Measurements from ENCODE around the gene CRYBG1.

The CRYBG1 gene

DNA sequence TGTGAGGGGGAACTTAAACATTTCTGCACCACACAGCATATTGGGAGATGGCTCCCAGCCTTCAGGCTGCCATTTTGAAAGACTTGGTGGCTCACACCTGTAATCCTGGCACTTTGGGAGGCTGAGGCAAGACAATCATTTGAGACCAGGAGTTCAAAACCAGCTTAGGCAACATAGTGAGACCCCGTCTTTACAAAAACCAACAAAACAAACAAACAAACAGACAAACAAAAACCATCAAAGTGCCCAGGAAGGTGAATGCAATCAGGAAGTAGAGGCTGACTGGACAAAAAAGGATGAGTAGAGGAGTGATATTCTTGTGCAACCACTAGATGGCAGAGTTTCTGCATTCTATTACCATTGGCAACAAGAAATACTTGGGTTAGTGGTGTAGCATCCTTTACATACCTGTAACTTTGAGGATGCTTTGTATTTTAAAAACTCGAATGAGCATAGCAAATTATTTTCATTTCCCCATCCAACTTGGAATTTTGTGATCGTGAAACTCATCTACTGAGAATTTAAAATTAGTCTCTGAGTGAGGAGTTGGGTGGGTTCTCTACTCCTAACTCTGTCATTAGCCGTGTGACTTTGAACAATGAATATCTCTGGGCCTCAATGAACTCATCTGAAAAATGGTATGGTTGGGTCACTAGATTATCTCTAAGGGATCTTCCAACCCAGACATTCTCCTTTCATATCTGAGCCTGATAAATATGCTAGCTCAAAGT is 84.4 kb downstream of the CRYBG1 start:
- H3K23ac ChIP-seq (ENCODE audit: low read depth, low read length, poor library complexity), result no peak overlapping the region
- H3K9ac ChIP-seq (ENCODE audit: low read depth, low read length, poor library complexity), result no peak overlapping the region
- H2BK12ac ChIP-seq (ENCODE audit: low read length), result no peak overlapping the region
- H3K9me3 ChIP-seq (replicated peaks in 1 of 2; ENCODE audit: control insufficient read depth in 2 of 2, insufficient read depth in 1 of 2, low read depth in 1 of 2, low read length in 2 of 2), result no peaks in the 10 kb centered on the region
- no peak overlapping the region for H2BK5ac ChIP-seq (ENCODE audit: low read length)
- no peak overlapping the region for H2AK5ac ChIP-seq (ENCODE audit: low read depth, low read length)
- no peak overlapping the region for H2BK120ac ChIP-seq (ENCODE audit: low read depth, low read length)
- H3K18ac ChIP-seq (ENCODE audit: low read length), result no peak overlapping the region
- no peak overlapping the region for H2AFZ ChIP-seq (ENCODE audit: low read length)
- H3K36me3 ChIP-seq (replicated peaks in 1 of 2; ENCODE audit: control insufficient read depth in 2 of 2, insufficient read depth in 2 of 2, low read length in 2 of 2), result no peaks in the 10 kb centered on the region
- H4K8ac ChIP-seq (ENCODE audit: low read depth, low read length), result no peak overlapping the region
- no peaks in the 10 kb centered on the region for H3K79me1 ChIP-seq (ENCODE audit: low read depth, low read length)
- peaks cover 0 to 20% (median 0%) of the 10 kb centered on the region in 3 experiments for H3K27me3 ChIP-seq (ENCODE audit: control insufficient read depth in 3 of 3, insufficient read depth in 3 of 3, low read depth in 1 of 3, low read length in 3 of 3)
- H3K14ac ChIP-seq (ENCODE audit: low read length), result no peak overlapping the region
- no peak overlapping the region for H3K4ac ChIP-seq (ENCODE audit: low read length)
- H2BK15ac ChIP-seq (ENCODE audit: low read length), result no peak overlapping the region
- no peak overlapping the region for H3K4me2 ChIP-seq (ENCODE audit: insufficient read depth, low read length, poor library complexity, severe bottlenecking)
- no CpG with 5 or more reads among the region's 4 CpGs for WGBS, 2 donors (ENCODE audit: extremely low coverage in 2 of 2, insufficient read length in 2 of 2, insufficient replicate concordance in 1 of 2)
- no peak overlapping the region for H3K4me3 ChIP-seq (ENCODE audit: low read length in 2 of 2)
- H3K27ac ChIP-seq (replicated peaks; ENCODE audit: low read length), result no peak overlapping the region
- peak; percentile 47 for DNase-seq (ENCODE audit: low spot score)
- H4K91ac ChIP-seq (ENCODE audit: low read depth, low read length, poor library complexity), result no peak overlapping the region
- H3K4me1 ChIP-seq (ENCODE audit: control insufficient read depth in 2 of 2, insufficient read depth in 1 of 2, low read depth in 1 of 2, low read length in 2 of 2), result peaks cover 0 to 3% of the 10 kb centered on the region in 2 donors

DNA sequence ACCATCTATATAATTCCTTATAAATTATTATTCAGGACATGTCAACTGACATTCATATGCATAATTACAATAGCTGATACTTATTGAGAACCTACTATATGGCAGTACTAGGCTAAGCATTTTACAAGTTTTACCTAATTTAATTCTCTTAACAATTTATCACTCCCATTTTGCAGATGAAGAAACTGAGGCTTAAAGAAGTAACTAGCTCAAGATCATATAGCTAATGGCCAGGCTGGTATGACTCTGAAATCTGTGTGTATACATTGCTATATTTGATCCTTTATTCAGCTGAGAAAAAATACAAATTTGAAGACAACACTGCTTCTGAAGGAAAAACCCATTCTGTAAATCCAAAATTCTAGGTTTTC is 85.0 kb downstream of the CRYBG1 start:
- H4K91ac ChIP-seq (ENCODE audit: low read depth, low read length, poor library complexity), result no peak overlapping the region
- H3K18ac ChIP-seq (ENCODE audit: low read length), result no peak overlapping the region
- peaks cover 0 to 3% of the 10 kb centered on the region in 2 donors for H3K4me1 ChIP-seq (ENCODE audit: control insufficient read depth in 2 of 2, insufficient read depth in 1 of 2, low read depth in 1 of 2, low read length in 2 of 2)
- H3K27ac ChIP-seq (replicated peaks; ENCODE audit: low read length), result no peak overlapping the region
- no peak overlapping the region for H3K4ac ChIP-seq (ENCODE audit: low read length)
- no peak overlapping the region for H3K23ac ChIP-seq (ENCODE audit: low read depth, low read length, poor library complexity)
- no peak for DNase-seq (ENCODE audit: low spot score)
- no peaks in the 10 kb centered on the region for H3K79me1 ChIP-seq (ENCODE audit: low read depth, low read length)
- H4K8ac ChIP-seq (ENCODE audit: low read depth, low read length), result no peak overlapping the region
- H3K27me3 ChIP-seq (ENCODE audit: control insufficient read depth in 3 of 3, insufficient read depth in 3 of 3, low read depth in 1 of 3, low read length in 3 of 3), result peaks cover 0 to 19% (median 0%) of the 10 kb centered on the region in 3 experiments
- H2AK5ac ChIP-seq (ENCODE audit: low read depth, low read length), result no peak overlapping the region
- H3K9me3 ChIP-seq (replicated peaks in 1 of 2; ENCODE audit: control insufficient read depth in 2 of 2, insufficient read depth in 1 of 2, low read depth in 1 of 2, low read length in 2 of 2), result no peaks in the 10 kb centered on the region
- H2BK5ac ChIP-seq (ENCODE audit: low read length), result no peak overlapping the region
- H2BK120ac ChIP-seq (ENCODE audit: low read depth, low read length), result no peak overlapping the region
- H3K4me3 ChIP-seq (ENCODE audit: low read length in 2 of 2), result no peak overlapping the region
- no peak overlapping the region for H3K14ac ChIP-seq (ENCODE audit: low read length)
- no peak overlapping the region for H2BK12ac ChIP-seq (ENCODE audit: low read length)
- no peak overlapping the region for H3K9ac ChIP-seq (ENCODE audit: low read depth, low read length, poor library complexity)
- no peaks in the 10 kb centered on the region for H3K36me3 ChIP-seq (replicated peaks in 1 of 2; ENCODE audit: control insufficient read depth in 2 of 2, insufficient read depth in 2 of 2, low read length in 2 of 2)
- no peak overlapping the region for H2AFZ ChIP-seq (ENCODE audit: low read length)
- H2BK15ac ChIP-seq (ENCODE audit: low read length), result no peak overlapping the region
- H3K4me2 ChIP-seq (ENCODE audit: insufficient read depth, low read length, poor library complexity, severe bottlenecking), result no peak overlapping the region

DNA sequence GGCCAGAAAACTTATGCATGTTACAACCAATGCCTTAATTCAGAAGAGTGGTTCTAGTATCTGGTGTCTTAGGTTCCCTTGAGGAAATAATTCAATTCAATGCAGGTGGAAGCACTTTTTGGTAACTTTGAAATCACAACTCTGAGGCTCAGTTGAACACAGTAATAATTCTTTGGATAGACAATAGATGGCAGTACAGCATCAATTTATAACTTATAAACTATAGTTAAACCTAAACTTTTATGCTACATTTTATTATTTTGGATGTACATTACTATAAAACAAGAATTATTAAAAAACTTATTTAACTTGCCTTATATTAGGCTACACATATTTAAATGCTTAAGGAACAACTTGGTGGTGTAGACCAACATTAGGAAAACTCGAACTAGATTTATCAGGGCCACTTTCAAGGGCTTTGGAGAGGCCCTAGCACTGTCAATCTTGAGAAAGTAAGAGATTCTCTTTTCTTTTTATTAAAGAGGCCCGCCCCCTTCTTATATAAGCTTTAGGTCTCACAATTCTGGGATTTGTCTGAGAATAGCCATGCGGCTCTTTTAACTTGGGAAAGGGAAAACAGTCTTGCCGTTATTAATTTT is 85.9 kb downstream of the CRYBG1 start:
- H3K18ac ChIP-seq (ENCODE audit: low read length), result no peak overlapping the region
- H2BK12ac ChIP-seq (ENCODE audit: low read length), result no peak overlapping the region
- H4K8ac ChIP-seq (ENCODE audit: low read depth, low read length), result no peak overlapping the region
- no peak overlapping the region for H3K4me3 ChIP-seq (ENCODE audit: low read length in 2 of 2)
- no peak overlapping the region for H3K27ac ChIP-seq (replicated peaks; ENCODE audit: low read length)
- no peaks in the 10 kb centered on the region for H3K36me3 ChIP-seq (replicated peaks in 1 of 2; ENCODE audit: control insufficient read depth in 2 of 2, insufficient read depth in 2 of 2, low read length in 2 of 2)
- no peak overlapping the region for H3K9ac ChIP-seq (ENCODE audit: low read depth, low read length, poor library complexity)
- H2AK5ac ChIP-seq (ENCODE audit: low read depth, low read length), result no peak overlapping the region
- no peak overlapping the region for H2BK120ac ChIP-seq (ENCODE audit: low read depth, low read length)
- H3K23ac ChIP-seq (ENCODE audit: low read depth, low read length, poor library complexity), result no peak overlapping the region
- peaks cover 0 to 12% (median 0%) of the 10 kb centered on the region in 3 experiments for H3K27me3 ChIP-seq (ENCODE audit: control insufficient read depth in 3 of 3, insufficient read depth in 3 of 3, low read depth in 1 of 3, low read length in 3 of 3)
- no peak overlapping the region for H2AFZ ChIP-seq (ENCODE audit: low read length)
- H4K91ac ChIP-seq (ENCODE audit: low read depth, low read length, poor library complexity), result no peak overlapping the region
- no peak overlapping the region for H3K14ac ChIP-seq (ENCODE audit: low read length)
- no peaks in the 10 kb centered on the region for H3K79me1 ChIP-seq (ENCODE audit: low read depth, low read length)
- H3K4ac ChIP-seq (ENCODE audit: low read length), result no peak overlapping the region
- H2BK5ac ChIP-seq (ENCODE audit: low read length), result no peak overlapping the region
- H3K9me3 ChIP-seq (replicated peaks in 1 of 2; ENCODE audit: control insufficient read depth in 2 of 2, insufficient read depth in 1 of 2, low read depth in 1 of 2, low read length in 2 of 2), result no peaks in the 10 kb centered on the region
- WGBS, 2 donors (ENCODE audit: extremely low coverage in 2 of 2, insufficient read length in 2 of 2, insufficient replicate concordance in 1 of 2), result no CpG with 5 or more reads among the region's 4 CpGs
- H3K4me2 ChIP-seq (ENCODE audit: insufficient read depth, low read length, poor library complexity, severe bottlenecking), result no peak overlapping the region
- no peak overlapping the region for H2BK15ac ChIP-seq (ENCODE audit: low read length)
- DNase-seq (ENCODE audit: low spot score), result no peak
- H3K4me1 ChIP-seq (ENCODE audit: control insufficient read depth in 2 of 2, insufficient read depth in 1 of 2, low read depth in 1 of 2, low read length in 2 of 2), result peaks cover 0 to 3% of the 10 kb centered on the region in 2 donors

GRCh38 chr6:106446983-106447382 is 86.5 kb downstream of the CRYBG1 start:
- no peak overlapping the region for H3K4me2 ChIP-seq (ENCODE audit: insufficient read depth, low read length, poor library complexity, severe bottlenecking)
- peaks cover 0 to 12% (median 0%) of the 10 kb centered on the region in 3 experiments for H3K27me3 ChIP-seq (ENCODE audit: control insufficient read depth in 3 of 3, insufficient read depth in 3 of 3, low read depth in 1 of 3, low read length in 3 of 3)
- WGBS, 2 donors (ENCODE audit: extremely low coverage in 2 of 2, insufficient read length in 2 of 2, insufficient replicate concordance in 1 of 2), result no CpG with 5 or more reads among the region's 2 CpGs
- H3K18ac ChIP-seq (ENCODE audit: low read length), result no peak overlapping the region
- no peak overlapping the region for H2BK12ac ChIP-seq (ENCODE audit: low read length)
- no peak overlapping the region for H2BK5ac ChIP-seq (ENCODE audit: low read length)
- no peak overlapping the region for H2BK120ac ChIP-seq (ENCODE audit: low read depth, low read length)
- no peak overlapping the region for H4K8ac ChIP-seq (ENCODE audit: low read depth, low read length)
- no peak for DNase-seq (ENCODE audit: low spot score)
- H3K4ac ChIP-seq (ENCODE audit: low read length), result no peak overlapping the region
- H2AFZ ChIP-seq (ENCODE audit: low read length), result no peak overlapping the region
- H3K27ac ChIP-seq (replicated peaks; ENCODE audit: low read length), result no peak overlapping the region
- no peaks in the 10 kb centered on the region for H3K36me3 ChIP-seq (replicated peaks in 1 of 2; ENCODE audit: control insufficient read depth in 2 of 2, insufficient read depth in 2 of 2, low read length in 2 of 2)
- no peak overlapping the region for H3K4me3 ChIP-seq (ENCODE audit: low read length in 2 of 2)
- H2BK15ac ChIP-seq (ENCODE audit: low read length), result no peak overlapping the region
- no peak overlapping the region for H3K14ac ChIP-seq (ENCODE audit: low read length)
- no peak overlapping the region for H3K23ac ChIP-seq (ENCODE audit: low read depth, low read length, poor library complexity)
- peaks cover 0 to 3% of the 10 kb centered on the region in 2 donors for H3K4me1 ChIP-seq (ENCODE audit: control insufficient read depth in 2 of 2, insufficient read depth in 1 of 2, low read depth in 1 of 2, low read length in 2 of 2)
- no peak overlapping the region for H3K9ac ChIP-seq (ENCODE audit: low read depth, low read length, poor library complexity)
- no peaks in the 10 kb centered on the region for H3K79me1 ChIP-seq (ENCODE audit: low read depth, low read length)
- H2AK5ac ChIP-seq (ENCODE audit: low read depth, low read length), result no peak overlapping the region
- H4K91ac ChIP-seq (ENCODE audit: low read depth, low read length, poor library complexity), result no peak overlapping the region
- H3K9me3 ChIP-seq (replicated peaks in 1 of 2; ENCODE audit: control insufficient read depth in 2 of 2, insufficient read depth in 1 of 2, low read depth in 1 of 2, low read length in 2 of 2), result no peaks in the 10 kb centered on the region

Data from neuronal stem cell (in vitro differentiated cells).